ENCODE results near the gene WDFY4.
A peak's percentile ranks its signal among the peaks of the same experiment; 100 is the strongest.
"Not testable (repeated sequence)": the region's sequence is repeated elsewhere in the genome, so short reads cannot be mapped to it uniquely, and the experiment has no call there.

Gene WDFY4

DNA sequence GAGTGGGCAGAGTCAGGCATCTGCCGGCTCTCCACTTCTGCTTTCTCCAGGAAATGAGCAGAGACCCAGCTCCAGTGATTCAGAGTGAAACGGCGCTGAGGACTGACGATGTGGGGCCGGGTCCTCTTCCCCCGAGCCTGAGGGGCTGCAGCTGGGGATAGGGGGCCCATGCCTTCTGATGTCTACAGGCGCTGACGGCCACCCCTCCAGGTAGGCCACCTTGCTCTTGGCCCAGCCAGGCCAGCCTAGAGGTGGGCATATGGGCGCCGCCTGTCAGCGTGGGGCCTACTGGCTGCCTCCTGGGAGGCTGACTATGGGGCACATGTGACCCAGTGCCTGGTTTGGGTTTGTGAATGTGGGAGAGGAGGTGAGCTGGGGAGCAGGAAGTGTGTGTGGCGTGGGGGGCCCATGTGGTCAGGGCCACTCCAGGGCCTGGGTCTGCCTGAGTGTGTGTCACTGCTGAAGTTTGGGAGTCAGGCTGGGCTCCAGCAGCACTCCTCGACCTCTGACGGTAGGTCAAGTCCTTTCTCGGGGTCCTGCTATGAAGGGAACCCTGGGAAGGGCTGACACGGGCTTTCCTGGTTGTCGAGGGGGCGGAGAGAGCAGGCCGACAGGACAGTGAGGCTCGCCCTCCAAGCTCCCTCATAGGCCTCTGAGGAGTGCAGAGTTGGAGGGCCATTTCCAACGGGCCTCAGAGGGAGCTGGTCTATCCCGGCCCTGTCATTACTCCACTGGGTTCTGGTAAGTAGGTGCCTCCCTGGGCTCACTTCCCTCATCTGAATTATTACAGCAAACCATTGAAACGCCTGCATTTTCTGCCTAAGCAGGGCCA is at the start of gene WDFY4:
TSS of gene WDFY4 (plus strand) at position 82 of the 832 bp plus-strand sequence. CDS start 24,860 bp downstream, outside the sequence.
- peak; percentile 27 for DNase-seq
- peak; percentile 48 for ATAC-seq

DNA sequence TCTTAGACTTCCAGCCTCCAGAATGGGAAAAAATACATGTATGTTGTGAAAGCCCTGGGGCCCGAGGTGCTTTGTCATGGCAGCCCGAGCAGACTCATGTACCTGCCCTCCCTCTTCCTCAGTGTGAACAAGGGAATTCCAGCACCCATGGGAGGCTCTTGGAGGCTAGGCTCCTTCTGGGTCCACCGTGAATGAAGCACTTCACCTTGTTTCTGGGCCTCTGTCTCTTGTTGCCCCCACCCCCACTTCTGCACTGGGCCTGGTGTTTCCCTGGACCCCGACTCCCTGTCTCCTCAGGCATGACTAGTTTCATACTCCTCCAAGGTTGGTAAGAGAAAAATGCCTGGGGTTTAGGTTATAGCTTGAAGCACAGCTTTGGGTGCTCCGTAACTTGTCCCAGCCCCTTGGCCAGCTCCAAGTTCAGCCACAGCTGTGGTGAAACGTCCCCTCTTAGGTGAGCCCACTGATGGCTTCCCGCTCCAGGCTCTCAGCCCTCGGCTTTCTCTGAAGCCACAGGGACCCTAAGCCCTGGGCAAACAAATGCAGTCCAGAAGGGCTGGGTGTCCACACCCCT is 49.6 kb upstream of the WDFY4 start:
- ATAC-seq (no peak), DNase-seq (no peak)

DNA sequence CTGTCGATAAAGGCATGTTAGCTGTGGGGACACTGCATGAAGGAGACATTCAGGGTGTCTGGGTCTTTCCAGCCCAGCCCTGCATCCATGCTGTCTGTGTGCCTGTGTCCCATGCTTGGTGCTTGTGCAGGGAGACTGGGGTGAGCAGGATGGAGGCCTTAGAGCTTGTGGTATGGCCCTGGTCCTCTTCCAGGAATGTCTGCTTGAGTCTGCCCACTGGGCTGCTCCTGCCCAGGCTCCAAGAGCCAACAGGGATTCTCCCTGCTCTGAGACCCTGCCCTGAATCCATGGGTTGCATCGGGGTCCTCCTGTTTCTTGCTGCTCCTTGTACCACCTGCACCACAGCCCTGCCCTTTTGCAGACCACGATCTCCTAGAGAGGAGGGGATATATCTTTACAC is 48.4 kb upstream of the WDFY4 start:
- DNase-seq (no peak), ATAC-seq (no peak)

DNA sequence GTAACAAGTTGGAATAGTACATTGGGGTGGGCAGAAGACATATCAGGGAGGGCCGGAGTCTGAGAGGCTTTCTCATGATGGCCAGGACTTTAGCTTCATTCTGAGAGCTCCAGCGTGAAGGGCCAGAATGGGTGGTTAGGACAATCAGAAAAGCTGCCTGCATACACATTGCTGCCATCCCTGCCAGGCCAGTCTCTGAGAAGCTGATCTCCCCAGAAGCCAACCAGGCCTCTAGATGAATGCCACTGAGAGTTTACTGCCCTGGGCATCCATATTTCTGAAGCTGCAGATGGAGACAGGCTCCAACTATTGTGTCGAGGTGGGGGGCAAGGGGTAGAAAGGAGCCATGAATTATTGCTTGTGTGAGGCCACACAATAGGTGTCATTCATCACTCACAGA is 47.8 kb upstream of the WDFY4 start:
- DNase-seq (no peak), ATAC-seq (no peak)

GRCh38 chr10:48638158-48638557 is 46.5 kb upstream of the WDFY4 start:
- DNase-seq (no peak), ATAC-seq (no peak)

DNA sequence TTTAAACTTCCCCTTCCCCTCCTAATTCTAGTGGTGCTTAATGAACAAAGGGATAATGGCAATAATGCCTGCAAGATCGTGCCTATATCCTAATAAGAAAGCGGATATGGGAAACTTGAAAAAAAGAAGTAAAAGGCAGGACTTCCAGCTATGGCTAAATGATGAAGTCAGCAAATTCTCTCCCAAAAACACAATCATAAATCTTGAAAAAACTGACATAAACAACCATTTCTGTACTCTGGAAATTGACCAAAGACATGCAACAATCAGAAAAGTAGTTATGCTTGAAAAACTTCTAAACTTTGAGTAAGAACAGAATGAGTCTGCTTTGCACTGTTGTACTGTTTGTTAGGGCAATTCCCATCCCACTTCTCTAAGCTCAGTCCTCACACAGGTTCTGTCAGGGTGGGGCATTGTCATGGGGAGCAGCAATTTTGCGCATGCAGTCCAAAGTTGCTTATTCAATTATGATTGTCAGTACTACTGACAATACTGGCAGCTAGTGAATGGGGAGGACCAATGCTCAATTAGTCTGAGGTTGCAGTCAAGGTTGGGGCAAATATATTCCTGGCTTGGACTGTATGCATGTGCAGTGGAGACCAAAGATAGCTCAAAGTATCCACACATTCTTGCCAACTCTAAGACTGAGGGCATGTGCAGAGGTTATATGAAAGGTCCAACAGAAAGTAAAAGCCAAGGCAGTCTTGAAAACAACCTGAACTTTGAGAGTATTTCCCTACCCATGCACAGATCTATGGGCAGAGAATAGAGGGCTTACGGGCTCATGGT is 45.7 kb upstream of the WDFY4 start:
- ATAC-seq, result no peak
- DNase-seq, result no peak

DNA sequence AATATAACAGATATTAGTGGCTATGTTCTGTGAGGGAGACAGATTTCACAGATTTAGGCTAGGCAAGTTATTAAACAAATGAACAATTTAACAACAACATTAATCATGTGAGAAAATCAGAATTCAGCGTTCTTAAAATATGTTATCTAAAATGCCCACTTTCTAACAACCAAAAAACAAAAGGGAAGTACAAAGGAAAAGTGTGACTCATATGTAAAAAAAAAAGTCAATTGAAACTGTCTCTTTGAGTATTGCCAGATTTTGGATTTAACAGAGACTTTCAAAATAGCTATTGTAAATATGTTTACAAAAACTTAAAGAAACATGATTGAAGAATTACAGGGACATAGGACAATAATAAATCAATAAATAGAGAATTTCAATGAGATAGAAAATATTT is 45.0 kb upstream of the WDFY4 start:
- no peak for DNase-seq
- no peak for ATAC-seq

- DNase-seq (no peak), ATAC-seq (no peak)
Observed at GRCh38 chr10:48640326-48640725, 44.3 kb upstream of the WDFY4 start.

- not testable (repeated sequence) for ATAC-seq, DNase-seq
Observed at GRCh38 chr10:48641099-48641690, 43.5 kb upstream of the WDFY4 start.

DNA sequence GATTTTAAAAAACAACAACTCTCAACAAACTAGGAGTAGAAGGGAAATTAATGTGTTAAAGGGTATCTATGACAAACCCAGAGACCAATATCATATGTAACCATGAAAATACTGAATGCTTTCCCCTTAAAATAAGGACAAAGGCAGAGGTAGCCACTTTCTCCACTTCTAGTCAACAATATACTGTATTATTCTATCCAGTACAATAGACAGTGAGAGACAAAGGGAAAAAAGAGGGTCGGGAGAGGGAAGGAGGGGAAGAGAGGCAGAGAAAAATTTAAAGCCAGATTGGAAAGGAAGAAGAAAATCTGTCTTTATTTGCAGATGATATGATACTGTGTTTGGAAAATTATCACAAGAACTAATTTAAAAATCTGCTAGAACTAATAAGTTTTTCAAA is 39.1 kb upstream of the WDFY4 start:
- ATAC-seq (no peak), DNase-seq (no peak)

GRCh38 chr10:48647073-48647472 is 37.6 kb upstream of the WDFY4 start:
- DNase-seq, ATAC-seq: not testable (repeated sequence)

DNA sequence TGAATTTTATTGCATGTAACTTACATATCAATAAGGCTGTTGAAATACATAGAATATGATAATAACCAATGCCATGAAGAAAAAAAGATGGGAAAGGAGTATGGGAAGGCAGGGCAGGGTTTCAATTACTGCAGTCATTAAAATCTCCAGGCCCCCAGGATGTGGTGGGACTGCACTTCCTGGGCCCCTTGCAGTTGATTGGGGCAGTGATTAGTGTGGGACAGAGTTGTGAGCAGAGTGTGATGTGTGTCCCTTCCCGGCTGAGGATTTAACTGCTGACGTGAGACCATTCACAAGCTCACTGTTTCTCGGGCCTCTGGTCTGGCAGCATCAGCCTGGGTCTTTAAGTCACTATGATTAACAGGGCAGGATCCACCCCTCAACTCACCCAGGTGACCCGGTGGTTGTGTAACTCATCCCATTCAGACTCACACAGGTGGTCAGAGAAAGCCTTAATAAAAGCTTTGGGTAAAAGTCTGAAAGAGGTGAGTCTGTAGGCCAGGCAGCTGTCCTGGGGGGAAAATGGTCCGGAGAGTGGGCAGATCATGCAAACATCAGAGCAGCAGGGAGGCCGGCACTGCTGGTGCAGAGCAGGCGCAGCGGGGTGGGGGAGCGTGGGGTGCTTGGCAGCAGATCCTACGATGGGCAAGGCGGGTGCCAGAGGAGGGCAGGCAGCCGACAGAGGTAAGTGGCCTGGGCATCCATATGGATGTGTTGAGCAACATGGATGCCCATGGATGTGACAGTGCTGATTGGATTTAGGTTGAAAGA is 36.3 kb upstream of the WDFY4 start:
- DNase-seq (no peak), ATAC-seq (no peak)

DNA sequence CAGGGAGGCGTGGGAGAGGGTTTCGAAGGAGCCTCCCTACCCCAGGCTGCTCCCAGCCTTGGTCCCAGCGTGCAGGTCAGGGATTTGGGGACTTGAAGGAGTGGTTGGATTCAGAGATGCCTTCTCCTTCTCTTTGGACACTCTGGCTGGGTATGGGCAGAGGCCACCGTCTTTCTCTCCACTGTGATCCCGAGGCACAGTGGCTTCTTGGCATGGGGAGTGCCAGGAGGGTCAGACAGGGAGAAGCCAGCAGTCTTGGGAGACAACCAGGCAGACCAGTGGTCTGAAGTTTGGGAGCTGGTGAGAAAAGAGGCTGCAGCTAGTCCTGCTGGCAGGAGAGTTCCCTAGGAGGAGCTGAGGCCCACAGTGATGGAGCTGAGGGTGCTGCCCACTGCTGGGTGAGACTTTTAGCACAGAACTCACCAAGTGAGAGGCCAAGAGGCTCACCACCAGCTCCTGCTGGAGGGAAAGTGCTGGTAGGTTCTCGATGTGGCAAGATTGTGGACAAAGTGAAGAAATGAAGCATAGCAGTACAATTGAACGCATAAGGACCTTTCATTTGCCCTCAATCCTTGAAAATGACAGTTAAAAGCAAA is 35.2 kb upstream of the WDFY4 start:
- no peak for ATAC-seq
- no peak for DNase-seq

GRCh38 chr10:48651293-48651692 is 33.4 kb upstream of the WDFY4 start:
- DNase-seq, result no peak
- ATAC-seq, result no peak

- no peak for DNase-seq
- no peak for ATAC-seq
Observed at GRCh38 chr10:48651839-48652238, 32.8 kb upstream of the WDFY4 start.

GRCh38 chr10:48652344-48652743 is 32.3 kb upstream of the WDFY4 start:
- no peak for DNase-seq
- no peak for ATAC-seq

GRCh38 chr10:48653347-48653746 is 31.3 kb upstream of the WDFY4 start:
- DNase-seq (no peak), ATAC-seq (no peak)

DNA sequence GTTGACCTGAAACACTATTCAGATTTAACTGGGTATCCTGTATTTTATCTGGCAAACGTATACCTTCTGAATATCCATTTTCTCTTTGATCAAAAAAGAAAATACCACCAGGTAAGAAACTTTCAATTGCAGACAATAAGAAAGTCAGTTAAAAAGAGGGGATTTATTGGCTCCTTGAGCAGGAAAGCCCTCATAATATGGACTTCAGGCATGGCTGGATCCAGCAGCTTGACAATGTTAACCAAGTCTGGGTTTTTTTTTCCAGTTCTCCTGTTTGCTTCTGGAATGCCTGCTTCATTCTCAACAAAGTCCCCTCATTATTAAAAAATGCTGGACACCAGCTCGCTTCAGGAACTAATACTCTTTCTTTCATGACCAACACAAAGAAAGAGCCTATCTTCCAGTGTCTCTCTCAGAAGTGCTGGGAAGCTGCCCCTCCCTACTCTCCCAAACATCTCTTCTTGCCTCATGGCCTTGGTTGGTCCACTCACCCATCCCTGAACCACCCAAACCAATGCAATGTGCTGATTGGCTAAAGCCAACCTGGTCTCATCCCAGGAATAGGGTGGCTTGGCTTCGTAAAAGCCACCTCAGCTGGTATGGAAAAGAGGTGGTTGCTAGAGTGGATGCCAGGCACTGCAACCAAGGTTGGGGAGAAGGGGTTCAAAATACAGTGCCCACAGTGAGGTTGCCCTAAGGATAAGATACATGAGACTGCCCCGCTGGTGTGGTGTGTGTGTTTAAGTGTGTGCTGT is 30.6 kb upstream of the WDFY4 start:
- no peak for DNase-seq
- ATAC-seq, result no peak

DNA sequence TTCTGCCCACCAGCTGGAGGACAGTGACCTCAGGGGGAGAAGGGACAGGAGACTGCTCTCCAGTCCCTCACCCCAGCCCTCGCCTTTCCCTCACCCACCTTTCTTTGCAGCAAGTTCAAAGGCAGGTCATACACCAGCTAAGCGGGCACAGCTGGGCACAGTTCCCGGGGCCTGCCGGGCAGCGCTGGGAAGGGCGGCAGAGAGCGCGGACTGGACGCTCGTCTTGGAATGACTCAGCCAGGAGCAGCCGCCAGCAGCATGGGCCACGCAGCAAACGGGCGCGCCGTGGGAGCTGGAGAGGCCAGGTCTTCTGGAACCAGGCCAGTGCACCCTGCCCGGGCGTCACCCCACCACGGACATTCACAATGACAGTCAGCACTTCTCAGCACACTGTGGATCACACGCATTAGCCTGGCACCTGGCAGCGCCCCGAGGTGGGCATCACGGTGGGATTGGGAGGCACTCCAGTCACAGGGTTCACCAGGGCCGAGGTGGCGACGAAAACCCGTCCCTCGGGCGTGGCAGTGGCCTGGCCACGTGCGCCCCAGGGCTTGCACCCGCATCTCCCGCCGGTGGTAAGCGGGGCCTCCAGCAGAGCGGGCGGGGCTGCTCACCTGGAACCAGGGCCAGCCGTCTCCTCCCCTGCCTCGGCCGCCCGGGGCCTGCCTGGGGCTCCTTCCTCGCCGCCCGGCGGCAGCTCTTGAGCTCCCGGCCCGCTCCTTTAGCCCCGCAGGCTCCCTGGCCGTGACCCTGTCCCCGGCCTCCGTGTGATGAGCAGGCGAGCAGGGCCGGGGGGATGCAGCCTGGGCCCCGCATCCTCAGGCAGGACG is 29.0 kb upstream of the WDFY4 start:
- DNase-seq, result peak; percentile 23
- peak; percentile 26 for ATAC-seq
